ENCODE data around the gene ZCCHC7. TPM values are rescaled to one million over a fixed set of nuclear protein-coding genes. Genes with fewer than 3 reads are reported as not detected.

The ZCCHC7 gene
- total and polyA plus RNA-seq, 2 donors (not counting 3 experiments of a cell fraction or from before 2014, with no cell fraction given) = 7.4 to 14.8 TPM

DNA sequence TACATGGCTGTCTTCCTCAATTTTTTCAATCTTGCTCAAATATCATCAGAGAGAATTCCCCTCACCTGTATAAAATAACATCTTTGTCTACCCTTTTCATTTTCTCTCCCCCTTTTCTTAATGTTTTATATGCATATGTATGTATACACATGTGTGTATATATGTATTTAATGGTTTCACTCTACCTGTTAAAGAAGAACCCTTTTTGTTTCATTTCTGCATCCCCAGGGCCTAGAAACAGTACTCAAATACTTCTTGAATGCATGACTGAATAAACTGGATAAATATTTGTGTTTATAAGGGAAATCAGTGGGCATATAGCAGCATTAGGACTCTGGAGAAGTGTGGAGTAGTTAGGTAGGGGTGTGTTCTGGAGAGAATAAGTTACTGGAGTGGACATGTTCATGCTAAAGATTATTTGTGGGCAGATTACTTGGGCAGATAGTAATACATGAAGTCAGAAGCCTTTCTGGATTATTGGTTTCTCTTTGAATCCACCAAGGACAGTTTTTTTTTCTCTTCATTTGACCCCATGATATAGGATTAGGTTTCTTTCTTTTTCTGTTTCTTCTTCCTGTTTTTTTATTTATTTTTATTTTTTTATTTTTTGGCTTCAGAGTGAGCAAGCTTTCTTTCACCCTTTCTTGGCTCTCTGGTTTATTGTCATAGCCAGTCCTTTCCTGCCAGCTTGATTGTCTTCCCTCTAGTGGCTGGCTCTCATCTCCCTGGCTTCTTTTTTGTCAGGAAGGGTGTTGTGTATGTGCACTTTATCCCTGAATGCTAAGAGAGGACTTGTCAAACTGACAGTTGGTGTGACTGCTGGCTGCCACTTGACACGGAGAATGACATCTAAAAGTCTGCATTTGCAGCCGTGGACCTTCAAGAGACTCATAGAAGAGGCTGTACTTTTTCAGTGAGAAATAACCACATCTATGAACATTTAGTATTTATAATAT, 89.3 kb downstream of the ZCCHC7 start:
- BruUV-seq (replicated peaks) = no TSS peak
- no peaks in the 10 kb centered on the region for H3K27me3 ChIP-seq (ENCODE audit: control insufficient read depth in 2 of 2, insufficient read depth in 2 of 2, low read length in 2 of 2)
- intact Hi-C loops (cut with micrococcal nuclease) (no loop called here), dilution Hi-C loops (cut with MboI; ENCODE audit: extremely low pct_ligation_motif_present, low sequenced_read_pairs) (no loop called here)
- H2AFZ ChIP-seq (ENCODE audit: low read depth, low read length) = no peak overlapping the region
- no peak overlapping the region for H3K4me3 ChIP-seq (replicated peaks in 1 of 3; ENCODE audit: insufficient read depth in 1 of 3, low read depth in 1 of 3, low read length in 3 of 3)
- H3K36me3 ChIP-seq (ENCODE audit: control insufficient read depth in 2 of 2, extremely low read depth in 1 of 2, insufficient read depth in 2 of 2, low read length in 2 of 2) = no peaks in the 10 kb centered on the region
- no peak overlapping the region for H3K4me2 ChIP-seq (ENCODE audit: insufficient read depth, low read length)
- H3K27ac ChIP-seq (ENCODE audit: insufficient read depth, low read depth, low read length) = no peak overlapping the region
- CTCF ChIA-PET = interaction anchor here (1.5 to 2.1 kb wide), 2 partner anchors 16 to 89 kb away, joined by 3 to 10 read pairs; partner anchors contain the start of gene ZCCHC7
- TF ChIP-seq POLR2A (IDR thresholded peaks at IDR 0.05; ENCODE audit: low read depth, low read length) = no peak
- TF ChIP-seq, protein P1, sequence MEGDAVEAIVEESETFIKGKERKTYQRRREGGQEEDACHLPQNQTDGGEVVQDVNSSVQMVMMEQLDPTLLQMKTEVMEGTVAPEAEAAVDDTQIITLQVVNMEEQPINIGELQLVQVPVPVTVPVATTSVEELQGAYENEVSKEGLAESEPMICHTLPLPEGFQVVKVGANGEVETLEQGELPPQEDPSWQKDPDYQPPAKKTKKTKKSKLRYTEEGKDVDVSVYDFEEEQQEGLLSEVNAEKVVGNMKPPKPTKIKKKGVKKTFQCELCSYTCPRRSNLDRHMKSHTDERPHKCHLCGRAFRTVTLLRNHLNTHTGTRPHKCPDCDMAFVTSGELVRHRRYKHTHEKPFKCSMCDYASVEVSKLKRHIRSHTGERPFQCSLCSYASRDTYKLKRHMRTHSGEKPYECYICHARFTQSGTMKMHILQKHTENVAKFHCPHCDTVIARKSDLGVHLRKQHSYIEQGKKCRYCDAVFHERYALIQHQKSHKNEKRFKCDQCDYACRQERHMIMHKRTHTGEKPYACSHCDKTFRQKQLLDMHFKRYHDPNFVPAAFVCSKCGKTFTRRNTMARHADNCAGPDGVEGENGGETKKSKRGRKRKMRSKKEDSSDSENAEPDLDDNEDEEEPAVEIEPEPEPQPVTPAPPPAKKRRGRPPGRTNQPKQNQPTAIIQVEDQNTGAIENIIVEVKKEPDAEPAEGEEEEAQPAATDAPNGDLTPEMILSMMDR (IDR thresholded peaks at IDR 0.05; ENCODE audit: extremely low read depth in 1 of 2, insufficient read depth in 1 of 2, low read depth in 1 of 2, low read length in 2 of 2) = peak in 1 of 2 donors; percentile 21
- TF ChIP-seq, protein P2, sequence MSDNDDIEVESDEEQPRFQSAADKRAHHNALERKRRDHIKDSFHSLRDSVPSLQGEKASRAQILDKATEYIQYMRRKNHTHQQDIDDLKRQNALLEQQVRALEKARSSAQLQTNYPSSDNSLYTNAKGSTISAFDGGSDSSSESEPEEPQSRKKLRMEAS (IDR thresholded peaks at IDR 0.05; ENCODE audit: insufficient read depth, insufficient read length) = no peak
- FAIRE-seq (no peak), DNase-seq (ENCODE audit: low read depth, low spot score) (peak; percentile 26)
- no peaks in the 10 kb centered on the region for H4K20me1 ChIP-seq (replicated peaks; ENCODE audit: control insufficient read depth, extremely low read depth, insufficient read depth, low read length)
- POLR2A ChIA-PET = no interaction called here
- H3K9me1 ChIP-seq (replicated peaks; ENCODE audit: control insufficient read depth, extremely low read depth, insufficient read depth, low read length) = no peaks in the 10 kb centered on the region
- H3K79me2 ChIP-seq (ENCODE audit: control insufficient read depth, insufficient read depth, low read length) = no peaks in the 10 kb centered on the region
- no peaks in the 10 kb centered on the region for H3K9me3 ChIP-seq (replicated peaks; ENCODE audit: control insufficient read depth, insufficient read depth, low read length)
- H3K9ac ChIP-seq (replicated peaks; ENCODE audit: extremely low read depth, insufficient read depth, low read length) = no peak overlapping the region
- H3K4me1 ChIP-seq (ENCODE audit: control insufficient read depth, extremely low read depth, insufficient read depth, low read length) = no peaks in the 10 kb centered on the region
